HEK293T (cell line): Measurements from ENCODE around the gene FAM153A.
"Not testable (repeated sequence)": the region's sequence is repeated elsewhere in the genome, so short reads cannot be mapped to it uniquely, and the experiment has no call there.

Experiments
- ARNT ChIP-seq: fragments of 450-650 bp; IDR thresholded peaks from 2 replicates; pipeline ENCODE4 v1.6.1; 2017; ENCODE audit warnings: mild to moderate bottlenecking
- BHLHE40 ChIP-seq: fragments of 450-650 bp; IDR thresholded peaks from 2 replicates; pipeline ENCODE4 v1.6.1; 2016; ENCODE audit warnings: mild to moderate bottlenecking, moderate library complexity, borderline replicate concordance
- CTBP1 ChIP-seq: fragments of 450-650 bp; IDR thresholded peaks from 2 replicates; pipeline ENCODE4 v1.6.1; 2016; ENCODE audit warnings: borderline replicate concordance
- ELF4 ChIP-seq: fragments of 450-650 bp; IDR thresholded peaks from 2 replicates; pipeline ENCODE4 v1.6.1; 2017; ENCODE audit warnings: antibody characterized with exemption
- FOXA1 ChIP-seq: fragments of 450-650 bp; IDR thresholded peaks from 2 replicates; pipeline ENCODE4 v1.6.1; 2016; ENCODE audit warnings: mild to moderate bottlenecking
- FOXM1 ChIP-seq: fragments of 450-650 bp; IDR thresholded peaks from 2 replicates; pipeline ENCODE4 v1.6.1; 2017; ENCODE audit warnings: mild to moderate bottlenecking, borderline replicate concordance
- HDGF ChIP-seq: fragments of 450-650 bp; IDR thresholded peaks from 2 replicates; pipeline ENCODE4 v1.6.1; 2017; ENCODE audit warnings: antibody characterized with exemption, borderline replicate concordance
- LEF1 ChIP-seq: fragments of 450-650 bp; IDR thresholded peaks from 2 replicates; pipeline ENCODE4 v1.6.1; 2017; ENCODE audit warnings: mild to moderate bottlenecking, borderline replicate concordance
- PKNOX1 ChIP-seq: fragments of 450-650 bp; IDR thresholded peaks from 2 replicates; pipeline ENCODE4 v1.6.1; 2016
- SP1 ChIP-seq: fragments of 450-650 bp; IDR thresholded peaks from 2 replicates; pipeline ENCODE4 v1.6.1; 2017
- SUZ12 ChIP-seq: fragments of 450-650 bp; IDR thresholded peaks from 2 replicates; pipeline ENCODE4 v1.6.1; 2016; ENCODE audit warnings: mild to moderate bottlenecking
- TARDBP ChIP-seq: fragments of 450-650 bp; IDR thresholded peaks from 2 replicates; pipeline ENCODE4 v1.6.1; 2016
- ZNF384 ChIP-seq: fragments of 450-650 bp; IDR thresholded peaks from 2 replicates; pipeline ENCODE4 v1.6.1; 2016

GRCh38 chr5:177812160-177812743 is 29.6 kb upstream of the FAM153A start:
- TF ChIP-seq TARDBP, SP1, FOXA1, ZNF384, CTBP1, FOXM1, BHLHE40, HDGF, PKNOX1, ELF4, LEF1, SUZ12, ARNT: not testable (repeated sequence)
